HG02642 (cell line): ENCODE results near the gene CEP76.
"Not testable (repeated sequence)": the region's sequence is repeated elsewhere in the genome, so short reads cannot be mapped to it uniquely, and the experiment has no call there.

Experiments used
- ATAC-seq: cut with Tn5 transposase; IDR thresholded peaks from one replicate; pipeline ENCODE4 v1.9.1; 2021; ENCODE audit warnings: mild to moderate bottlenecking; ENCODE audit not compliant: unreplicated experiment, poor library complexity

CEP76 gene

GRCh38 chr18:12651651-12652050 lies 50.9 kb downstream of the CEP76 start:
- no peak for ATAC-seq

- no peak for ATAC-seq
Measured at GRCh38 chr18:12647773-12648172, 54.8 kb downstream of the CEP76 start.

GRCh38 chr18:12645751-12646203 lies 56.7 kb downstream of the CEP76 start:
- ATAC-seq: no peak

- no peak for ATAC-seq
Measured at GRCh38 chr18:12645254-12645653, 57.3 kb downstream of the CEP76 start.

- not testable (repeated sequence) for ATAC-seq
Measured at GRCh38 chr18:12643756-12644155, 58.8 kb downstream of the CEP76 start.

- no peak for ATAC-seq
Measured at GRCh38 chr18:12640881-12641200, 61.7 kb downstream of the CEP76 start.

GRCh38 chr18:12639990-12640880 lies 62.3 kb downstream of the CEP76 start:
- no peak for ATAC-seq

GRCh38 chr18:12638644-12639124 lies 63.8 kb downstream of the CEP76 start:
- ATAC-seq: no peak

GRCh38 chr18:12637901-12638643 lies 64.5 kb downstream of the CEP76 start:
- no peak for ATAC-seq

- no peak for ATAC-seq
Measured at GRCh38 chr18:12637393-12637792, 65.1 kb downstream of the CEP76 start.

- ATAC-seq: no peak
Measured at GRCh38 chr18:12631831-12632477, 70.6 kb downstream of the CEP76 start.

GRCh38 chr18:12630136-12630535 lies 72.4 kb downstream of the CEP76 start:
- ATAC-seq: no peak

- ATAC-seq: no peak
Measured at GRCh38 chr18:12628706-12629702, 73.5 kb downstream of the CEP76 start.

- ATAC-seq: not testable (repeated sequence)
Measured at GRCh38 chr18:12627199-12627598, 75.3 kb downstream of the CEP76 start.

- ATAC-seq: no peak
Measured at GRCh38 chr18:12625241-12625640, 77.3 kb downstream of the CEP76 start.
